Measurements from ENCODE around the gene PREP. TPM values are rescaled to one million over a fixed set of nuclear protein-coding genes. Genes with fewer than 3 reads are reported as not detected.
A peak's percentile ranks its signal among the peaks of the same experiment; 100 is the strongest.

The PREP gene
- total RNA-seq, 2 donors from 2014 or later = 48.1 to 61.0 TPM

GRCh38 chr6:105324386-105324950 lies 78.4 kb downstream of the PREP start:
- Mint-ChIP-seq H3K4me3 (no peak overlapping the region), H3K27me3 (no peaks in the 10 kb centered on the region), H3K9me3 (no peaks in the 10 kb centered on the region), H3K36me3 (peaks cover 16% of the 10 kb centered on the region), H3K27ac (no peak overlapping the region), H3K4me1 (ENCODE audit: low read depth in 2 of 2) (peaks cover 6 to 8% of the 10 kb centered on the region in 2 donors)
- DNase-seq (ENCODE audit: low spot score) = no peak
- ATAC-seq = no peak

- no peak overlapping the region for H3K4me3 Mint-ChIP-seq
- DNase-seq (ENCODE audit: low spot score) (no peak), ATAC-seq (no peak)
- peaks cover 6 to 12% of the 10 kb centered on the region in 2 donors for H3K4me1 Mint-ChIP-seq (ENCODE audit: low read depth in 2 of 2)
- H3K27ac Mint-ChIP-seq = no peak overlapping the region
- H3K27me3 Mint-ChIP-seq = no peaks in the 10 kb centered on the region
- peaks cover 16% of the 10 kb centered on the region for H3K36me3 Mint-ChIP-seq
- no peaks in the 10 kb centered on the region for H3K9me3 Mint-ChIP-seq
These were observed 80.2 kb downstream of the PREP start for GRCh38 chr6:105322499-105323225.

DNA sequence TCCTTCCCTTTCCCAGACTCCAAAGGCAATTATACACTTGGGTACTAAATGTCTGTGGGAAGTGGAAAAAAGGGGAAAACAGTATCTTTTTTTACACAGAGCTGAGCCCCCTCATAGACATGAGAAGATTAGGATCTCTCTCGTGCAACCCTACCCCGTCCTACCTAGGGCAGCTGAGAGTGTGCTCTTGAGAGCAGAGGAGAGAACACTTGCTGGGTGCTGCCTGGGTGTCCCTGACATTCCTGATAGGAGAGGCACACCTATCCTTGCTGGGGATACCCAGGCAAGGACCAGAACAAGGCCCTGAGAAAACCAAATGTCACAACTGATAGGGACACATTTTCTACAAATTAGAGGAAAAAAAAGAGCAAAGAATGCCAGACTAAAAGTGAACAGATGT lies 81.2 kb downstream of the PREP start:
- peaks cover 15% of the 10 kb centered on the region for H3K36me3 Mint-ChIP-seq
- no peak overlapping the region for H3K27ac Mint-ChIP-seq
- DNase-seq (ENCODE audit: low spot score) = no peak

GRCh38 chr6:105321207-105321606 lies 81.7 kb downstream of the PREP start:
- H3K9me3 Mint-ChIP-seq = no peaks in the 10 kb centered on the region
- H3K36me3 Mint-ChIP-seq = peaks cover 12% of the 10 kb centered on the region
- H3K4me3 Mint-ChIP-seq = no peak overlapping the region
- DNase-seq (ENCODE audit: low spot score) (no peak), ATAC-seq (no peak)
- H3K4me1 Mint-ChIP-seq (ENCODE audit: low read depth in 2 of 2) = peaks cover 0 to 9% of the 10 kb centered on the region in 2 donors
- H3K27ac Mint-ChIP-seq = no peak overlapping the region
- H3K27me3 Mint-ChIP-seq = no peaks in the 10 kb centered on the region

More for the DNA sequence above, 81.2 kb downstream of the PREP start:
- Mint-ChIP-seq H3K9me3 (no peaks in the 10 kb centered on the region), H3K4me3 (no peak overlapping the region), H3K4me1 (ENCODE audit: low read depth in 2 of 2) (peaks cover 5 to 9% of the 10 kb centered on the region in 2 donors), H3K27me3 (no peaks in the 10 kb centered on the region)
- ATAC-seq = no peak

- Mint-ChIP-seq H3K4me3 (no peak overlapping the region), H3K9me3 (no peaks in the 10 kb centered on the region), H3K27me3 (no peaks in the 10 kb centered on the region), H3K36me3 (peaks cover 16% of the 10 kb centered on the region), H3K27ac (no peak overlapping the region), H3K4me1 (ENCODE audit: low read depth in 2 of 2) (peaks cover 0 to 12% of the 10 kb centered on the region in 2 donors)
- DNase-seq (ENCODE audit: low spot score) (no peak), ATAC-seq (no peak)
These were observed 82.1 kb downstream of the PREP start for GRCh38 chr6:105320765-105321164.

GRCh38 chr6:105320271-105320670 lies 82.6 kb downstream of the PREP start:
- H3K27me3 Mint-ChIP-seq = no peaks in the 10 kb centered on the region
- H3K4me3 Mint-ChIP-seq = no peak overlapping the region
- H3K27ac Mint-ChIP-seq = no peak overlapping the region
- no peaks in the 10 kb centered on the region for H3K9me3 Mint-ChIP-seq
- H3K4me1 Mint-ChIP-seq (ENCODE audit: low read depth in 2 of 2) = peaks cover 0 to 10% of the 10 kb centered on the region in 2 donors
- ATAC-seq = no peak
- H3K36me3 Mint-ChIP-seq = peaks cover 17% of the 10 kb centered on the region
- DNase-seq (ENCODE audit: low spot score) = no peak

DNA sequence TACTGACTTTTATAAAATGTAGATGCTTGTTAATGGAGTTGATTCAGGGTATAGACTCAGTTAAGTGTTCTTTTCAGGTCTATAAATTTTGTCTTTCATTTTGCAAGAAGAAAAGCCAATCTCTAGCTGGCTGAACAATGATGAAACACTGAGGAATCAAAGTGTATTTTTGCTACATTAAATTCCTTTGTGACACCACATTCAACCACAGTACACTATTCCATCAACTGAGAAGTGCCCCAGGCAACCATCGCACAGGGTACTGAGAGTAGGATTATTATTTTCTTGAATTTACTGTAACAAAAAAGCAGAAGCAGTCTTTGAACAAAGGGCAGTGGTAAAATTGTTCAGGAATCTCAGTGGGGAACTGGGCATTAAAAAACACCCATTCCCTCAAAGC lies 83.6 kb downstream of the PREP start:
- Mint-ChIP-seq H3K27ac (no peak overlapping the region), H3K4me1 (ENCODE audit: low read depth in 2 of 2) (peaks cover 0 to 8% of the 10 kb centered on the region in 2 donors)

DNA sequence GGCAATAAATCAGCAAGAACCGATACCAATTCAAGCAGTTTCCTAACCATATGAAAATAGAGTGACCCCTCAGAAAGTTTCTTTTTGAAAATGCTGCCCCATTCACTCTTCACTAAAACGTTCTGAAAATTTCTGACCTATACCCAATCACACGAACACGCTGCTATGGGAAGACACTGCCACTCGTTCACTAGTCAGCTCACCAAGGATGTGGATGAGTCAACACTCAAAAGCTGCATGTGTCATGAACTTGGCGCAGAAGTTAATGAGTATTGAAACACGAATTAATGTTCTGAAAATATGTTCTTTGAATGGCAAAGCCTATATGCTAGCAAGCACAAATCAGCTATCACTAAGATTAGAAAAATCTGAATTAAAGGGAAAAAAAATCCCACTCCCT lies 84.2 kb downstream of the PREP start:
- Mint-ChIP-seq H3K4me1 (ENCODE audit: low read depth in 2 of 2) (peaks cover 0 to 8% of the 10 kb centered on the region in 2 donors), H3K9me3 (no peaks in the 10 kb centered on the region), H3K36me3 (peaks cover 17% of the 10 kb centered on the region), H3K27ac (no peak overlapping the region), H3K4me3 (no peak overlapping the region), H3K27me3 (no peaks in the 10 kb centered on the region)
- no peak for DNase-seq (ENCODE audit: low spot score)
- ATAC-seq = peak in 1 of 2 donors; percentile 70

More for the DNA sequence above, 83.6 kb downstream of the PREP start:
- DNase-seq (ENCODE audit: low spot score) (no peak), ATAC-seq (no peak)
- H3K27me3 Mint-ChIP-seq = no peaks in the 10 kb centered on the region
- no peak overlapping the region for H3K4me3 Mint-ChIP-seq
- H3K36me3 Mint-ChIP-seq = peaks cover 17% of the 10 kb centered on the region
- H3K9me3 Mint-ChIP-seq = no peaks in the 10 kb centered on the region

DNA sequence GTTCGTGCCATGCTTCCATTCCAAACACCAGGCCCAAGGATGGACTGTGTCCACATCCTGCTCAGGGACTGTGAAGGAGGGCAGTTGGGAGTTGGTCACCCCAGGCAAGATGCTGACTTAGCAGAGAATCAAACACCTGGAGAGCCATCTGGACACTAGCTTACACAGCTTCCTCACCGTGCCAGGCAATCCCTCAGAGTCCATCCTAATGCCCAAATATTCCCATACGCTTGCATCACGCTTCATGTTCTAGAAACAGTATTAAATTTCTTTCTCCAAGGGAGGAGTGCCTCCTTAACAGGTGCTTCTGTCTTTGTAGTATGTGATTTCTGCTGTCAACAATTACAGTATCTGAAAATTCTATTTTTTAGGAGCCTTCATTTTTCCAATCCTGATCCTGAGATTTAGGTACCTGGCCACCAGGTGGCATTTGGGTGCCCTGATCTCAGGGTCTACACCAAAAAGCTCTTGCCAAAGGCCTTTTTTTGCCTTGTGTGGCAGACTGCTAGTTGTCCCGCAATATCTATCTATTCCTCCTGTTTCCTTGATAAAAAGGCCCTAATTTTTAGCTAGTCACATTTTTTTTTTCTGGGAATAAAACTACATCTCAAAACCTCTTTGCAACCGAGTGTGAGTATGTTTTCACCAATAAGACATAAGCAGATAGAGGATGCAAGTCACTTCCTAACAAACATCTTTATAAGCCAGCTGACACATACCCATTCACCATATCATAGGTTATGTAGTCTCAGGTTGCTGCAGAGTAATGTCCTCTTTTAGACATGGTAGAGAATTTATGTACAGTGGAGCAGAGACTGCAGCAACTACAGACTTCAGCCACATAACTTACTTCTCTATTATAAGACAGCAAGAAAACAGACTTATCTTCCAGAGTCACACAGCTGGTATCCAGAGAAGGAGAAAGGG lies 85.0 kb downstream of the PREP start:
- ATAC-seq = no peak
- DNase-seq (ENCODE audit: low spot score) = no peak
- peaks cover 17% of the 10 kb centered on the region for H3K36me3 Mint-ChIP-seq
- no peaks in the 10 kb centered on the region for H3K27me3 Mint-ChIP-seq
- H3K4me1 Mint-ChIP-seq (ENCODE audit: low read depth in 2 of 2) = peaks cover 0 to 8% of the 10 kb centered on the region in 2 donors
- H3K27ac Mint-ChIP-seq = no peak overlapping the region
- no peaks in the 10 kb centered on the region for H3K9me3 Mint-ChIP-seq
- H3K4me3 Mint-ChIP-seq = no peak overlapping the region

DNA sequence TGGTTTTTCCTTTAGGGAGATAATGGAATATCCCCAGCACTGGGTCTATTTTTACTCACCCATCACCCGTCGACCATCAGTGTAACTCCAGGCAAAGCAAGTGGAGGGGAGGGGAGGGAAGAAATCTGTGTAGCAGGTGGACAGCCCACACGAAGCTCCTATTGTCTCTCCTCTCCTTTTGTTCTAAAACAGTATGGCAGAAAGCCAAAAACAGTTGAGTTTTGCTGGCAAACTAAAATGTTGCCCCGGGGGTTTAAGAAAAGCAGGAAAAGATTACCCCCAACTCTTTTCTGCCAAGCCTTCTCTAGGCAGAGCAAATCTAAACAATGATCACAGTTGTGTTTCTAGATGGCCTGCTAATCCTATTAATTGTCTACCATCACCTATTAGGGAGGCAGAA lies 89.7 kb downstream of the PREP start:
- no peak for ATAC-seq
- H3K27ac Mint-ChIP-seq = no peak overlapping the region
- H3K9me3 Mint-ChIP-seq = no peaks in the 10 kb centered on the region
- no peak overlapping the region for H3K4me3 Mint-ChIP-seq
- no peaks in the 10 kb centered on the region for H3K27me3 Mint-ChIP-seq
- H3K4me1 Mint-ChIP-seq (ENCODE audit: low read depth in 2 of 2) = peaks cover 0 to 7% of the 10 kb centered on the region in 2 donors
- peaks cover 11% of the 10 kb centered on the region for H3K36me3 Mint-ChIP-seq
- DNase-seq (ENCODE audit: low spot score) = no peak

DNA sequence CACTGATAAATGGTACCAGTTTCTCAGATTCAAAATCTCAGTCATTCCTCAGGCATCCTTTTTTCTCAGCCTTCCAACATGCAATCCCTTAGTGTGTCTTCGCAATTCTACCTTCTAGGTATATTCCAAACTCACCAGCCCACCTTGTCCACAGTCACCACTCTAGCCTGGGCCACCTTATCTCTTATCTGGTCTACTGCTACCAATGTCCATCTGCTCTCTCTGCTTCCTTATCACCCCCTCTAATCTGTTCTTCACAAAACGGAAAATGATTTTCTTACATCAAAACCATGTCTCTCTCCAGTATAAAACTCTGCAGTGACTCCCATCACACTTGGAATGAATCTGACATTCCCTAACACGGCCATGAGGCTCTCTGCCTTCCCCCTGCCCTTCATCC lies 91.9 kb downstream of the PREP start:
- DNase-seq (ENCODE audit: low spot score) = no peak

GRCh38 chr6:105310371-105310770 lies 92.5 kb downstream of the PREP start:
- ATAC-seq = no peak
- Mint-ChIP-seq H3K4me1 (ENCODE audit: low read depth in 2 of 2) (no peaks in the 10 kb centered on the region), H3K27me3 (no peaks in the 10 kb centered on the region), H3K36me3 (no peaks in the 10 kb centered on the region), H3K27ac (no peak overlapping the region), H3K4me3 (no peak overlapping the region), H3K9me3 (no peaks in the 10 kb centered on the region)
- DNase-seq (ENCODE audit: low spot score) = no peak

More for the DNA sequence above, 91.9 kb downstream of the PREP start:
- Mint-ChIP-seq H3K4me3 (no peak overlapping the region), H3K9me3 (no peaks in the 10 kb centered on the region), H3K27ac (no peak overlapping the region), H3K27me3 (no peaks in the 10 kb centered on the region), H3K4me1 (ENCODE audit: low read depth in 2 of 2) (peaks cover 0 to under 1% of the 10 kb centered on the region in 2 donors), H3K36me3 (peaks cover 2% of the 10 kb centered on the region)
- no peak for ATAC-seq

GRCh38 chr6:105308840-105309239 lies 94.0 kb downstream of the PREP start:
- Mint-ChIP-seq H3K36me3 (no peaks in the 10 kb centered on the region), H3K27ac (no peak overlapping the region), H3K9me3 (no peaks in the 10 kb centered on the region), H3K4me3 (no peak overlapping the region), H3K27me3 (no peaks in the 10 kb centered on the region), H3K4me1 (ENCODE audit: low read depth in 2 of 2) (no peaks in the 10 kb centered on the region)
- ATAC-seq (peak in 1 of 2 donors; percentile 31), DNase-seq (ENCODE audit: low spot score) (no peak)

DNA sequence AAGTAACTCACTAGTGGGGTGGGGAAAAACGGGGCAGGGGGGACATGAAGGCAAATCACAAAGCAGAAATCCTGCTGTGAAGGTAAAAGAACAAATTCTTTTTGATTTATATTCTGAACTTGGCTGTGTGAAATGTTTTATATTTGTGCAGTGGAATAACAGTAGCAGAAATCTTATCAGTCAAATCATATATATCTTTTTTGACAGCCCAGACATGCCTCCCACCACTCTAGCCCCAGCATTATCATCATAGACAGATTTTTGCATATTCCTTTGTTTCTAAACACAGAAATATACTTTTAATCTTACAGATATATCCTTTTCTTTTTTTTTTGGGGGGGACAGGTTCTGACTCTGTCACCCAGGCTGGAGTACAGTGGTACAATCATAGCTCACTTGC lies 97.4 kb downstream of the PREP start:
- Mint-ChIP-seq H3K4me3 (no peak overlapping the region), H3K4me1 (ENCODE audit: low read depth in 2 of 2) (peaks cover 0 to 5% of the 10 kb centered on the region in 2 donors), H3K27me3 (no peaks in the 10 kb centered on the region), H3K9me3 (no peaks in the 10 kb centered on the region), H3K36me3 (no peaks in the 10 kb centered on the region), H3K27ac (no peak overlapping the region)
- no peak for ATAC-seq
- no peak for DNase-seq (ENCODE audit: low spot score)

All from natural killer cell treated with Interleukin-12 subunit alpha and Interleukin-12 subunit beta and Interleukin-15 and Interleukin-18, amount 100 ng/mL, for 72 hours (primary cell).